ENCODE data around the gene POLA1. TPM values are rescaled to one million over a fixed set of nuclear protein-coding genes. Genes with fewer than 3 reads are reported as not detected.
"Not testable (repeated sequence)": the region's sequence is repeated elsewhere in the genome, so short reads cannot be mapped to it uniquely, and the experiment has no call there.

The POLA1 gene
- total RNA-seq, 1 donor from 2014 or later, result 9.8 TPM

GRCh38 chrX:24799565-24799964 is 105.8 kb downstream of the POLA1 start:
- DNase-seq (ENCODE audit: low read depth), result no peak

- DNase-seq (ENCODE audit: low read depth), result no peak
Measured at GRCh38 chrX:24805201-24805600, 111.5 kb downstream of the POLA1 start.

GRCh38 chrX:24819807-24820206 is 126.1 kb downstream of the POLA1 start:
- DNase-seq (ENCODE audit: low read depth), result not testable (repeated sequence)

DNA sequence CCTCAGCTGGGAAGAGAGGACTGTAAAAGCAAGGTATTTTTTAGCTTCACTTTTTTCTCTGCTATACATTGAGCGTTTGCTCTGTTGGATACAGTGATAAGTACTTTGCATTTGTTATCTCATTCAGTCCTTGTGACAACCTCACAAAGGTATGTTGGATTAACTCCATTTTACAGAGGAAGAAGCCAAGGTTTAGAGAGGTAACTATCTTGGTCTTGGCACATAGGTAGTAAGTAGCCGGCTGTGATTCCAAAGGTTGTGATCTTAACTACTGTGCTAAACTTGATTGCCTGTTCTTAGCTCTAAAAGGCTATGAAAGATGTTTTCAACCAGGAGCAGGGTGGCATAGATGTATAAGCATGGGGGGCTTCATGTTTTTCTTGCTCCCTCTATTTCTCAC is 134.4 kb downstream of the POLA1 start:
- DNase-seq (ENCODE audit: low read depth), result no peak

DNA sequence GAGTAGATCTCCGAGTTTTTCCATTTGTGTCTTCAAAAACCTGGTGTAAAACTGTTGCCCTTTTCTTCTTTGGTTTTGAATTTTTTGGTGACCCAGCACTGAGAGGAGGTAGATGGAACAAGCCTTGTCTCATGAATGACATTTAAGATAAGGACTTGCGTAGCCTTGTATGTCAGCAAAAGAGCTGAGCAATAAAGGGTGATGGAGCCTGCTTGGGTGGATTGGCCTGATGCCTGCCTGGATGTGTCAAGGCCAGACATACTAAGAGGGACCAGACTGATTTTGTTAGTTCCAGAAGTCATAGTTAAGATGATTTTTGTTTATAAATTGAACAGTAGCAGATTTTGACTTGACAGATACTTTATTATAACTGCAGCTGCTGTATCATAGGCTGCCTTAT is 134.9 kb downstream of the POLA1 start:
- DNase-seq (ENCODE audit: low read depth), result no peak

DNA sequence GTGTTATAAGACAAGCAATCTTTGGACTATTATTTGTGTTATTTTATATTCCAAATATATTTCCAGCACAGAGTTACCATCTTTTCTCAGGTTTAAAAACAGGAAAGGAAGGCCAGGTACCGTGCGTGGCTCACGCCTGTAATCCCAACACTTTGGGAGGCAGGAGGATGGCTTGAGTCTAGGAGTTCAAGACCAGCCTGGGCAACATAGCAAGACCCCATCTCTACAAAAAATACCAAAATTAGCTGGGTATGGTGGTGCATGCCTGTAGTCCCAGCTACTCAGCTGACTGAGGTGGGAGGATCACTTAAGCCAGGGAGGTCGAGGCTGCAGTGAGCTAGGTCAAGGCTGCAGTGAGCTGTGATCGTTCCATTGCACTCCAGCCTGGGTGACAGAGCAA is 140.0 kb downstream of the POLA1 start:
- no peak for DNase-seq (ENCODE audit: low read depth)

GRCh38 chrX:24837966-24838365 is 144.2 kb downstream of the POLA1 start:
- no peak for DNase-seq (ENCODE audit: low read depth)

GRCh38 chrX:24838629-24839028 is 144.9 kb downstream of the POLA1 start:
- DNase-seq (ENCODE audit: low read depth), result peak; percentile 33

DNA sequence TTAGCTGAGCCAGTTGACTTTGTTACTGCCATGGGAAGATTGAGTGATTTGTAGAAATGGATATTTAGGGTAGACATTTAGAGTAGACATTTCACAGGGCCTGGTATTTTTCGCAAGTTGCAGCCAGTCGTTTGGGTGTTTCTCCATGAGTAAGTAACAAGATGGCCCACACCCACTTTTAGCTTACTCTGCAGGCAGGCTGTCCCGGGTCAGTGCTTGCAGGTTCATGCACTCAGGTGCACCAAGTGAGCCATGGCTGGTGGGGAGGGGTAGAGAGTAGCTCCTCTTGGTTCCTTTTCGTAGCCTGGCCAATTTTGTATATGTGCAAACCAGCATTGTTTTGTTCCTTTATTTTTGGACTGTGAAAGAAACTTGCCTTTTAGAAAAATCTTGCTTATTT is 145.6 kb downstream of the POLA1 start:
- DNase-seq (ENCODE audit: low read depth), result no peak

DNA sequence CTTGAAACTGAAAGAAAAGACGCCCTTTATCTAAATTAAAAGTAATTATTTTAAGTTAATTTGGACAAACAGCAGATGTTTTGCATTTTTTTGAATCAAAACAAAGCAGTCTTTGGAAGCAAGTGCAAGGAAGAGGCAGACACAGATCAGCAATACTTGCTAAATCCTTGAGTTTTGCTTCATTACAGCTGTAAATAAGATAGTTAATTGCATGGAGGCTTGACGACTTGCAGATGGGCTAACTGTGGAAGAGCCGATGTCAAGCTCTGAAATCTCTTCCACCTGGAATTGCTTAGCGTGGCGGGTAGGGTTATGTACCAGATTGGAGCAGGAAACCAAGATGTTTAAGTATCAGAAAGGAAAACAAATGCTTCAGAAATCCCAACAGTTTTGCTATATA is 148.8 kb downstream of the POLA1 start:
- no peak for DNase-seq (ENCODE audit: low read depth)

DNA sequence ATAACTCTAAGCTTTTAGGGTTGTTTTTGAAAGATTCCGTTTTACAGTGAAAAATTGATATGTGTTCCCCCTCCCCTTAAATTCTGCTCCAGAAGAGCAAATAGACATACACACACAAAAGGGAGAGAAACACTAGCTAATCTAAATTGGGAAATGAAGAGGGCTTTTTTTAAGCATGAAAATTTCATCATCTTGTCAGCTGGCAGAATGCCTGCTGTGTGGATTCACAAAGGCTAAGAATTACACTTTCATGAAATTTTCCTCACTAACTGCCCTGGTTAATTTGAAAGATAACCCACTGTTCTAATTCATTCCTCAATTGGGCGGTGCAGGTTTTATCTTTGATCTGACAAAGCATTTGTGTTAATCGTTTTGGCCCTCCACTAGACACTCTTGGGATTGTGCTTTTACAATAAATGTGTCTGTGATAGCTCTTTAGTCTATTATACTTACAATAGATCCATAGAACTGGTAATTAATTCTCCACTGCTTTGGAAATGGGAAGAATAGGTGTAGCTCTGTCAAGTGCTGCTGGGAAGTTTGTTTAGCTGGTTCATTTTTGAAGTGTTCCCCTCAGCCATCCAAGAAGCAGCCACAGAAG is 152.9 kb downstream of the POLA1 start:
- no peak for DNase-seq (ENCODE audit: low read depth)

DNA sequence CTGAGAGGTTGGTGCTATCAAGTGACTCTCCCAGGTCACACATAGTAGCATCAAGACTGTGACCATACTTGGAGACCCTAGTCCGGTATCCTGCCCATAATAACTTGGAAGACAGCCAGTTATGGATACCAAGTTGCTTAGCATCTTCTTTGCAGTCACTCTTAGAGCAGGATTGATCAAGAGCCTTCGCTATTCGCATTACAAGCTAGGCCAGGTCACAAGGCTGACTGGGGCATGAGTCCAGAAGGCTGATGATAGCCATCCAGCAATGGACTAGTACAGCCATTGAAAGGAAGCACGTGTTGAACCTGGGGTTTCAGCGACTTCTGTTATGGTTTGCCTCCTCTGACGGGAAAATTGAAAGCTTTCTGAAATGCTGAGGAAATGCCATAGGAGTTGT is 157.6 kb downstream of the POLA1 start:
- DNase-seq (ENCODE audit: low read depth), result no peak

- no peak for DNase-seq (ENCODE audit: low read depth)
Measured at GRCh38 chrX:24851780-24852179, 158.1 kb downstream of the POLA1 start.

DNA sequence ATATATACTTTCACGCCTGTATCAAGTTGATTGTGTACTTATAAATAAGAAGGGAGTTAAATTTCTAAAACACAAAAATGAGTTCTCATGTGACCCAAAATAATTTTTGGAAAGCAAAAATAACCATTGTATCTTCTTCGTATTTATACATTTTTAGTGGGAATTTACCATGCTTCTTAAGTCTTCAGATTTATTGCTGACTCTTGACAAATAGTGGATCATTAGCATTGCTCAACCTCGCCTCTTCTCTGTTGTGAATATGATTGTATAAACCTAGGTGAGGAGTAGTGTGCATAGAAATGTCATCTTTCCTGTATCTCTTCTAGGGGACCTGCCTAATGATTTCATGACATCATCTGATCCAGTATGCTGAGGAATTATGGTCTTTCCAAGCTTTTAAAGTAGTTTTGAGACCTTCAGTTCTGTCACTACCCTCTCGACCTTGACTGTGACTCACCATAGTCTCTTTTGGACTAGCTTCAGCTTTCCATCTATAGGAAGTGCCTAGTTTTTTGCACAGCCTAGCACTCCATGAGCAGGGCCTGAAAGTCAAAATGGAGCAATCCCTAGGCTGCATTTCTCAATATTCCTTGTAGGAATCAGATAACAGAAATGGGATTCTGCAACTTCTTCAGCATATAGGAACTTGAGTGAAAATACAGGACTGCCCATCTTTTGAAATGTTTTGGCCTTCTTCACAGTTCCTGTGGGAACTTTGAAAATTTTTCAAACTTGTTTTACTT is 164.5 kb downstream of the POLA1 start:
- no peak for DNase-seq (ENCODE audit: low read depth)

DNA sequence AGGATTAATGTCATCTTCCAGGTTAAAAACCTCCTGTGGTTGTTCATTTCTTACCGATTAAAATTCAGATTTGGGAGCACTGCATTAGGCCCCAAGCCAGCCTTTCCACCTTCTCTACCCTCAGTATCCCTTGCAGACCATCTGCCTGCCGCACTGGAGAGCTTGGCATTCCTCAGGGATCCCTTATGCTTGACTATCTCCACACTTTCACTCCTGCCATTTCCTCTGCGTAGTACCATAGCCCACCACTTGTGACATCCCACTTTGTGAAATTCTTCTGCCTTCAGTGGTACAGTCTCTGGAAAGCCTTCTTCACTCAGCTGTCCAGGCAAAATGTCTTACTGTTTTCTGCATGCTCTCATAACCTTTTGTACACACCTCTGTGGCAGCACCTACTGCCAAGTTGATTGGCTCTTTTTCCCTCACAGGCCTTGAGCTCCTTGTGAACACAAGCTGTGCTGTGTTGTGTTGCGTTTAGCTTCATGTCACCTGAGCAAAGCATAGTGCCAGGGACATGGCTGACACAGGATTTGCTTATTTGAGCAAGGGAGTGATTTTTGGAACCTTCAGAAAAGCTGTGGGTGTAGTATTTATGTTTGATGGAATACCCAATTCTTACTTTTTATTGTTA is 165.6 kb downstream of the POLA1 start:
- no peak for DNase-seq (ENCODE audit: low read depth)

- DNase-seq (ENCODE audit: low read depth), result no peak
Measured at GRCh38 chrX:24860140-24860539, 166.4 kb downstream of the POLA1 start.

DNA sequence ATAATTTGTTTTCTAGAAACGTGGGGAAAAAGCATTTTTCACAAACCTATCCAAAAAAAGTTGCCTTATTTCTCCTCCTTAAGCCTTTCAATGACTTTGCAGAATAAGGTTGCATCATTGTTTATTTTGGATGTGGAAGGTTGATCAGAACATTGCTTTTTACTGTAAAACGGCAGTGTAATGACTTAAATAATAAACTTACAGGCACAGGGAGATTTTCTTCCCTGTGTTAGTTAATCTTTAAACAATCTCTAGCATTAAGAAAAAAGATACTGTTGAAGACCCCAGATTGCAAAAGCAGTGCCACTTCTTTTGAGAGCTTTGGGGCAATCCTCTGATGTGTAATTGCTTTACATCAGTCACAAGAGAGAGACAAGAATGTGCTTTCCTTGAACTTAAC is 168.6 kb downstream of the POLA1 start:
- peak; percentile 54 for DNase-seq (ENCODE audit: low read depth)

- DNase-seq (ENCODE audit: low read depth), result not testable (repeated sequence)
Measured at GRCh38 chrX:24863779-24864178, 170.1 kb downstream of the POLA1 start.

DNA sequence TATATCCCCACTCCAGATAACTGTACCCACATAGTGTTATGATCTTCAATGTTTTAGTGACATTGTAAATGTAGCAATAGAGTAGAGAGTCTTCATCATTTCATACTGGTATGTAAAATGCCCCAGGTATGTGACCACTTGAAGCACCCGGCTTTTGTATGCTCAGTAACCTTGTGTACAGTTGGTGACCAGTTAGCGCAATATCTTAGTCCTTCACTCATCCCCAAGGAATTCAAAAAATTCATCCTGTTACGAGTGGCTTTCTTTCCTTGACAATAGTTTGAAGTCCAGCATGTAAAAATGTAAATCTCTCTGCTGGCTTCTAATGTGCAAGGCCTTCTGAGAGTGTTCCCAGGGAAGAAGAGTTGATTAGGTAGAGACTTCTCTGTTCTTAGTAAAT is 176.4 kb downstream of the POLA1 start:
- peak; percentile 76 for DNase-seq (ENCODE audit: low read depth)

- DNase-seq (ENCODE audit: low read depth), result no peak
Measured at GRCh38 chrX:24874604-24875247, 181.0 kb downstream of the POLA1 start.

- no peak for DNase-seq (ENCODE audit: low read depth)
Measured at GRCh38 chrX:24876530-24877287, 183.0 kb downstream of the POLA1 start.

GRCh38 chrX:24877288-24877664 is 183.6 kb downstream of the POLA1 start:
- no peak for DNase-seq (ENCODE audit: low read depth)
